HG03095 (cell line): ENCODE results near the gene CFAP61.
A peak's percentile ranks its signal among the peaks of the same experiment; 100 is the strongest.
"Not testable (repeated sequence)": the region's sequence is repeated elsewhere in the genome, so short reads cannot be mapped to it uniquely, and the experiment has no call there.

Experiments used
- ATAC-seq: cut with Tn5 transposase; IDR thresholded peaks from one replicate; pipeline ENCODE4 v1.9.1; 2021; ENCODE audit warnings: moderate library complexity; ENCODE audit not compliant: unreplicated experiment

The CFAP61 gene

DNA sequence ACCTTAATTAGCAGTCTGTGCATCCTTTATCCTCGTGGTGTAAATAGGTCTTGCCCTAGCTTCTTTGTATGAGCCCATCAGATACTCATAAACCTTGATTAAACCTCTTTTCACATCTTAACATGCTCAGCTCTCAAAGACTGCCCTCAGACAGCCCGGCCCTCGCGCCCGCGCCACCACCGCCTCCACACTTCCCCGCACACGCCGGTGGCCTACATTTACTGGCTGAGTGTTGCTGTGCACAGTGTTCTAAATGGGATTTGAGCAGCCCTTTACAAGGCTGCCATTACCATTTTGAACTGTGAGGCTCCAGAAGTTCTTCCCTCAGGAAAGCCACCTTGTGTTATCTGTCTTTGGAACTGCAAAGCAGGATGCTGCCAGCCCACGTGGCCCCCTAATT is 252.6 kb downstream of the CFAP61 start:
- no peak for ATAC-seq

- ATAC-seq: no peak
Measured at GRCh38 chr20:20312562-20312961, 260.2 kb downstream of the CFAP61 start.

DNA sequence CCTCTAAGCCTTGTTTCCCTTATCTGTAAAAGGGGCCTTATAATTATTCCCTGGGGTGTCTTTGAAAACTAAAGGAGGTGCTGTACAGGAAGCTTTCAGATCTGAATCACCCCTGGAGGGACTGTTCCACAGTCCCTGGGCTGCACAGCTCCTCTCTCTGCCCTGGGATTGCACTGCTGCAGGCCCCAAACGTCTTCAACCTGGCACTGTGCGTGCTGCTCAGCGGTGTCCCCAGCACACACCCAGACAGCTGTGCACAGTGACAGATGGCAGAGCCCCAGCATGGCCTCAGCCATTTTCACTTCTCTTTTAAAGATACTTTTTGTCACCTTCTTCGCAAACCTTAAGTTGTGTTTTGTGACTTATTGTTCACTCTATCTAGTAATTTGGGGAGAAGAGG is 264.9 kb downstream of the CFAP61 start:
- peak; percentile 86 for ATAC-seq

DNA sequence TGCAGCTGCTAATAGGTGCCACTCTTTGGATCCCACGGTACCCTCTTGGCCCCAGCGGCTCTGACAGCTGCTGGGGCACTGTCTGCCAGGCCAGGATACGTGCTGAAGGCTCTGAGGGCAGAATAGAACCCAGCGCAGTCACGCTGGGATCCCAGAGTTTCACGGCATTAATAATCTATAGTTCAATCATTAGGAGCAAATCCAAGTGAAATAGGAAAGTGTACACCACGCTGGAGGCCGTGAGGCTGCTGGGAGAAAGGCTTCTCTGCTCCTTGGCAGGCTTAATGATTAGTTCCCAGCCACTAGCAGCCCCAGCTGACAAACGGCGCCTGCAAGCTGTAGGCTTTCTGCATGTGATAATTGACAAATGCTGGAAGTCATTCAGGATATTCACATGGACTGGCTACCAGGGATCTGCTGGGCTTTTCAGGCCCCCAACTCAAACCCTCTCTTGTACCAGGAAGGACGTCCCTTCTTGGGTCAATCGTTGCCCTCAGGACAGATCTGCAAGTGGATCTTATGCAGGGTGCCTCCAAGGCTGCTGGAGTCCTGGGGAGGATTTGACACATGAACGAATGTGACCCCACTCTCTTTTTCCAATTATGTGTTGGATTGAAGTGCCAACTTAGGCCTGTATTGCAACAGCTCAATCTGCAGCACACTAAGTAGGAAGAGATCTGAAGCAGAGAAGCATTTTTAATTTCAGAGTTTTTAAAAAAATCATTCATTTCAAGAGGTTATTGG is 265.5 kb downstream of the CFAP61 start:
- ATAC-seq: peak; percentile 35

- ATAC-seq: no peak
Measured at GRCh38 chr20:20318365-20319161, 266.2 kb downstream of the CFAP61 start.

DNA sequence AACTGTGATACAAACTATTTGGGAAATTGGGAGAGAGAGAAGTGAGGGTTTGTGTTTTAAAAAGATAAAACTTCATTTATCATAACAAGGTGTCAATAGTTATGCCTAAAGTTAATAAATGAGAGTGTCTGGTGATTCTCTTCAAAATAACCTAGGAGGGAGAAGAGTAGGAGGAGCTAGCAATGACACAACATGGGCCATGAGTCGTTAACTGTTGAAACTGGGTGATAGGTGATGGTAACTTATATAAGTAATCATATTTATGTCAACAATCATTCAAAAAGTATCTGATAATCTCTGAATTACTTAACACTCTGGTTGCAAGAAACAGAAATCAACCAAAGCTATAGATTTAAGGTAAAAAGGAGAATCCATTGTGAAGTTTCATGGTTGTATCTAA is 268.8 kb downstream of the CFAP61 start:
- ATAC-seq: no peak

DNA sequence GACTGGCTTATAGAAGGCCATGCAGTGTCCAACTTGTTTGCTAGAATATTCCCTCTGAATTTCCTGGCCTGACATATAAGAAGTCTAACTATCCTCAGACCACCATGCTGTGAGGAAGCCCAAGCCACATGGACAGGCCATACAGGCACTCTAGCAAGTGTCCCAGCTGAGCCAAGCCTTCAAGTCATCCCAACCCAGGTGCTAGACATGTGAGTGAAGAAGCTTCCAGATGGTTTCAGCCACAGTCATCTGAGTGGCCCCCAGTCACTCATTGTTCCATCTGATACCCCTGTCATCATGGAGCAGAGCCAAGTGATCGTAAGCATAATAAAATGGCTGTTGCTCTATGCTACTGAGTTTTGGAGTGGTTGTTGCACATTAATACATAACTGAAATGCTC is 269.6 kb downstream of the CFAP61 start:
- ATAC-seq: no peak

DNA sequence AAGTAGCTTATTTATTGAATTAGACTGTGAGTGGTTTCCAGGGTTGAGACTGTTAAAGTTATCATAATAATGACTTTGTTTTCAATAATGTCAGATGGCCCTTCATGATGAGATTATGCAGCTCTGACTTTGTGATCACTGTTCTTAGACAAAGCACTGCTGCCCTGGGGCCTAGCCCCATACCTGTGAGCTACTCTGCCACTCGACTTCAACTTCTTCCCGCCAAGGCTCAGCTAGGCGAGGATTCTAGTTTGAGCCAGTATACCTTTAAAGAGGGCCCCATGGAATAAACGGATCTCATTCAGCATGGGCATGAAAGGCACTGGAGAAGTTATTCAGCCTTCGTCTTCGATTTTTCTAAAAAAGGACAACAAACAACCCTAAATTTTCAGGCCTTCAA is 270.6 kb downstream of the CFAP61 start:
- ATAC-seq: no peak

- no peak for ATAC-seq
Measured at GRCh38 chr20:20327746-20328145, 275.4 kb downstream of the CFAP61 start.

DNA sequence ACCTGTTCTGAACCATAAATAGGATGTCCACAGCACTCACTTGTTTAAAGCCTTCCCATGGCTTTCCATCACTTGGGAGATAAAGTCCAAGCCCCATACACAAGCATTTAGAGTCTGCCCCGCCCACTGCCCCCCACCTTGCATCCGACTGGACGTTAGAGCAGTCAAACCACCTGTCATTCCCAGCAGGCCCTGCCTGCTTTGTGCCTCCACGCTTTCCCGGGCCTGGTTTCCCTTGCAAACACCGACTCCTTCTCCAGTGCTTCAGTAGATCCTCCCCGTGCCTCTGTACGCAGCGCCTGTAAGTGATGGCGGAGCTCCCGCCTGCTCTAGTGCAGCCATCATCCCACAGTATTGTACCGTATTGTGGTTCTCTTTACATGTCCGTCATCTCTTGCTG is 277.2 kb downstream of the CFAP61 start:
- no peak for ATAC-seq

- no peak for ATAC-seq
Measured at GRCh38 chr20:20331156-20331555, 278.8 kb downstream of the CFAP61 start.

- ATAC-seq: no peak
Measured at GRCh38 chr20:20331817-20332216, 279.5 kb downstream of the CFAP61 start.

GRCh38 chr20:20333866-20334265 is 281.5 kb downstream of the CFAP61 start:
- no peak for ATAC-seq

GRCh38 chr20:20334489-20334888 is 282.2 kb downstream of the CFAP61 start:
- peak; percentile 91 for ATAC-seq

DNA sequence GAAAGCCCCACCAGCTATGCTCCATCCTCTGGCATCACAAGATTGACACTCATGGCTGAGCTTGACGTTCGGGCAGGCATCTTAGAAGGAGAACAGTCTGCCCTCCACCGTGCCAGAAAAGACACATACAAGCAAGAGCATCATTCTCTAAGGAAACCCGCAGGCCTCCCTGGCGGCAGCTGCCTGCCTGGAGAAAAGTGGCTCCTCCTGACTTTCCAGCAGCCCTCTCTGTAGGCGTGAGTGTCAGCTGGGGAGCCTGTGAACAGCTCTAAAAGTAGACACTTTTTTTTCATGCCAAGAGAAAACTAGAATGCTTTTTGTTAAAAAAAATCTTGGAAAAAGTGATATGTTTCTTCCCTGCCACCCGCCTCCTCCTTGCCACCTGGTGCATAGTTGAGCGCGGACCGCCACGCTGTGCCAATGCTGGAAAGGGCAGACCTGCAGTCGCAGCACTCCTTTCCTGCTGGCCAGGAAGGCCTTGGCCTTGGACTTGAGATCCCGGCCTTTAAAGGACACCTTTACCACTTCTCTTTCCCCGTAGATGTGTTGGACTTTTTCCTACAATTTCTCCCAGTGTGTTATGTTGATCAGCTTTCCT is 285.9 kb downstream of the CFAP61 start:
- ATAC-seq: no peak

GRCh38 chr20:20340443-20340842 is 288.1 kb downstream of the CFAP61 start:
- ATAC-seq: no peak

GRCh38 chr20:20341371-20341770 is 289.0 kb downstream of the CFAP61 start:
- ATAC-seq: no peak

DNA sequence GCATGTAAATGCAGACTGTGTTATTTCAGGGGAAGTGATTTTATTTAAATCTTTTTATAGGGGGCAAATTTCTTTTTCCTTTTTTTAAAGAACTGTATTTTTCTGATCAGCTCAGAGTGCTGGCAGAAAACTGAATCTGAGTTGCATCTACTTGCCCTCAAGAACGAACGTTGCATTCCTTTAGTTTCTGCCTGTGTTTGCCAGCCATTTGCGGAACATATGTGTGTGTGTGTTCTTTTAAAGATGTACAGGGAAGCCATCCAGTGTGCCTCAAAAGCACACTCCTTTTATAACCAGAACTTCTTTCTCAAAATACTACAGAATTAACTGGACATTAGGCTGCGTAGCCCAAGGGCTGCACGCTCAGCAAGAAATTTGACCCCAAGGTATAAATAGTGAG is 289.7 kb downstream of the CFAP61 start:
- no peak for ATAC-seq

DNA sequence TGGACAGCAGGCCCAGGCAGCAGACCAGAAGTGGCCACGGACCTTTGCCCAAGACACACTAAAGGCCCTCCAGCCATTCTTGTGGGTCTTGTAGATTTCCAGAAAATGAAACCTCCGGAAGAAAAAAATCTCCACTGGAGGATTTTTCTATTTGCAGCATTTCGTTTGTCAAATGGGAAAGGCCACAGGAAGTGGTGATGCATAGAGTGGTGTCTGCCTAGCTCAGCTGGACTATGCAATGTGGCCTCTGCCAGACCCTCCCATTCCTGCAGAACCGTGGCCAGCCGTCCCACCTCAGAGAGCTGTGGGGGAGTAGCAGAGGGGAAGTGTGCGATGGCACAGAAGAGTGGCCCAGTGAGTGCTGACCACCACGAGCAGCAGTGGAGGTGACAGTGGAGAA is 291.6 kb downstream of the CFAP61 start:
- no peak for ATAC-seq

DNA sequence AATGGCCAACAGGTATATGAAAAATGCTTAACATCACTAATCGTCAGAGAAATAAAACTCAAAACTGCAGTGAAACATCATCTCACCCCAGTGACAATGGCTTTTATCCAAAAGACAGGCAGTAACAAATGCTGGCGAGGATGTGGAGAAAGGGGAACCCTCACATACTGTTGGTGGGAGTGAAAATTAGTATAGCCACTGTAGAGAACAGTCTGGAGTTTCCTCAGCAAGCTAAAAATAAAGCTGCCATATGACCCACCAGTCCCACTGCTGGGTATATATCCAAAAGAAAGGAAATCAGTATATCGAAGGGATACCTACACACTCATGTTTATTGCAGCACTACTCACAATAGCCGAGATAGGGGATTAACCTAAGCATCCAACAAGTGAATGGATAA is 292.1 kb downstream of the CFAP61 start:
- ATAC-seq: no peak

DNA sequence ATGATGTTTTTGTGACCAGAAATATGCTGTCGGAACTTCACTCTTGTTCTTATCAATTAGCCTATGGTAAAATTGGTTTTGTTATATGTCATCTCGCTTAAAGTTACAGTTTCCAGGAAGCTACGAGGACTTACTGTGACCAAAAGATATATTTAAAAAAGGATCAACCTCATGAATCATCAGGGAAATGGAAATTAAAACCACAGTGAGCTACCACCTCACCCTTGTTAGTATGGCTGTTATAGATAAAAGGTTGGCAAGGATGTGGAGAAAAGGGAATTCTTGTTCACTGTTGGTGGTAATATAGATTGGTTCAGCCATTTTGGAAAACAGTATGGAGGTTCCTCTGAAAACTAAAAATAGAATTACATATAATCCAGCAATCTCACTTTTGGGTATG is 301.2 kb downstream of the CFAP61 start:
- ATAC-seq: no peak

DNA sequence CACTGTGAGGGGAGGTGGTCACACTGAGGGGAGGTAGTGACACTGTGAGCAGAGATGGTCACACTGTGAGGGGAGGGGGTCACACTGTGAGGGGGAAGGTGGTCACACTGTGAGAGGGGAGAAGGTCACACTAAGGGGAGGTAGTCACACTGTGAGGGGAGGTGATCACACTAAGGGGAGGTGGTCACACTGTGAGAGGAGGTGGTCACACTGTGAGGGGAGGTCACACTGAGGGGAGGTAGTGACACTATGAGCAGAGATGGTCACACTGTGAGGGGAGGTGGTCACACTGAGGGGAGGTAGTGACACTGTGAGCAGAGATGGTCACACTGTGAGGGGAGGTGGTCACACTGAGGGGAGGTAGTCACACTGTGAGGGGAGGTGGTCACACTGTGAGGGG is 303.2 kb downstream of the CFAP61 start:
- ATAC-seq: not testable (repeated sequence)
